ENCODE data around the gene SULF2.

- TF ChIP-seq CTCF (conservative IDR thresholded peaks at IDR 0.05; ENCODE audit: low read length), result no peak
- TF ChIP-seq EZH2phosphoT487 (IDR thresholded peaks at IDR 0.05; ENCODE audit: borderline replicate concordance), result no peak
Observed at GRCh38 chr20:47785854-47786764, 828 bp upstream of the SULF2 start.
